Measurements from ENCODE around the gene RPIA.

GRCh38 chr2:88673363-88673762 is 18.1 kb upstream of the RPIA start:
- no peak for TF ChIP-seq ZNF839 (CRISPR knock-in tag; IDR thresholded peaks at IDR 0.05; ENCODE audit: borderline replicate concordance)
- TF ChIP-seq ZNF414 (CRISPR knock-in tag; IDR thresholded peaks at IDR 0.05) = no peak
- TF ChIP-seq, protein P1, sequence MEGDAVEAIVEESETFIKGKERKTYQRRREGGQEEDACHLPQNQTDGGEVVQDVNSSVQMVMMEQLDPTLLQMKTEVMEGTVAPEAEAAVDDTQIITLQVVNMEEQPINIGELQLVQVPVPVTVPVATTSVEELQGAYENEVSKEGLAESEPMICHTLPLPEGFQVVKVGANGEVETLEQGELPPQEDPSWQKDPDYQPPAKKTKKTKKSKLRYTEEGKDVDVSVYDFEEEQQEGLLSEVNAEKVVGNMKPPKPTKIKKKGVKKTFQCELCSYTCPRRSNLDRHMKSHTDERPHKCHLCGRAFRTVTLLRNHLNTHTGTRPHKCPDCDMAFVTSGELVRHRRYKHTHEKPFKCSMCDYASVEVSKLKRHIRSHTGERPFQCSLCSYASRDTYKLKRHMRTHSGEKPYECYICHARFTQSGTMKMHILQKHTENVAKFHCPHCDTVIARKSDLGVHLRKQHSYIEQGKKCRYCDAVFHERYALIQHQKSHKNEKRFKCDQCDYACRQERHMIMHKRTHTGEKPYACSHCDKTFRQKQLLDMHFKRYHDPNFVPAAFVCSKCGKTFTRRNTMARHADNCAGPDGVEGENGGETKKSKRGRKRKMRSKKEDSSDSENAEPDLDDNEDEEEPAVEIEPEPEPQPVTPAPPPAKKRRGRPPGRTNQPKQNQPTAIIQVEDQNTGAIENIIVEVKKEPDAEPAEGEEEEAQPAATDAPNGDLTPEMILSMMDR (CRISPR knock-in tag; IDR thresholded peaks at IDR 0.05) = no peak
- TF ChIP-seq ZBTB33 (CRISPR knock-in tag; IDR thresholded peaks at IDR 0.05) = no peak
- TF ChIP-seq REPIN1 (CRISPR knock-in tag; IDR thresholded peaks at IDR 0.05; ENCODE audit: borderline replicate concordance, low read depth) = no peak
- TF ChIP-seq ZNF274 (CRISPR knock-in tag; IDR thresholded peaks at IDR 0.05) = no peak

Data from HepG2 (cell line).